HG03342 (cell line): ENCODE measurements around the gene KNCN.

ENCODE experiments used
- ATAC-seq: cut with Tn5 transposase; IDR thresholded peaks from one replicate; pipeline ENCODE4 v1.9.1; 2021; ENCODE audit warnings: mild to moderate bottlenecking, moderate library complexity; ENCODE audit not compliant: unreplicated experiment

The KNCN gene

GRCh38 chr1:46508757-46509156 lies 42.7 kb downstream of the KNCN start:
- ATAC-seq = no peak

GRCh38 chr1:46506470-46507219 lies 44.8 kb downstream of the KNCN start:
- ATAC-seq = no peak

DNA sequence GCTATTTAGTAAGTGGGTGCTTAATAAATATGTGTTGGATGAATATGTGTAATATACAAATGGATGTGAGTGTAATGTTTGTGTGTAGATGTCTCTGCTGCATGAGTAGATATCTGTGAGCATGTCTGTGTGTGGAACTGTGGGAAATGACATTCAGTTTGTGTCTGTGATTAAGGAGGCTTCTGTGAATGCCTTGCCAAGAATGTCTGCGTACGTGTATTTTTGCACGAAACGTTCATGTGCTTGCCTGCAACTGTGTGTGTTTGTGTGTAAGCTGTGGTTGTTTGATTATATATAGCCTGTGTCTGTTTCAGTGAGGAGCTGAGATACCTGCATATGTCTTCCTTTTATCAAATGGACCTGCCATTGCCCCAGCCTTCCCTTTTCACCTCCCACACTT lies 48.0 kb downstream of the KNCN start:
- no peak for ATAC-seq

- ATAC-seq = no peak
Observed at GRCh38 chr1:46501528-46501927, 49.9 kb downstream of the KNCN start.

DNA sequence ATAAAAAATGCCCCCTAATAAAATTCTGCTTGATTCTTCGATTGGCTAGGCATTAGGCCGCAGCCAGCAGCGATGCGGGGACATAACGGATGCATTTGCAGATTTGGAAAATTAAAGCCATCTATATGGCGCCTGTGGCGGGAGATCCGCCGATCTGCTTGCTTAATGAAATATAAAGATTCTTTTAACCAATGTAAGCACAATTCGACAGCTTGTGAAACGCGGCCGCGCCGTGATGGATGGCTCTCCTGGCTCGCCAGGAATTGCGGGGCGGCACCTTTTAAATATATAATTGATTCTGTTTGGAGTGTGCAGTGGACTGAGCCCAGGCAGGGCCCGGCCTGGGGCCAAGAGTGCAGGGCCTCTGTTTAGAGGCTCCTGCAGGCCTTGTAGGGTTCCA lies 53.8 kb downstream of the KNCN start:
- ATAC-seq = no peak

- no peak for ATAC-seq
Observed at GRCh38 chr1:46497020-46497419, 54.4 kb downstream of the KNCN start.

GRCh38 chr1:46496505-46496904 lies 54.9 kb downstream of the KNCN start:
- no peak for ATAC-seq

DNA sequence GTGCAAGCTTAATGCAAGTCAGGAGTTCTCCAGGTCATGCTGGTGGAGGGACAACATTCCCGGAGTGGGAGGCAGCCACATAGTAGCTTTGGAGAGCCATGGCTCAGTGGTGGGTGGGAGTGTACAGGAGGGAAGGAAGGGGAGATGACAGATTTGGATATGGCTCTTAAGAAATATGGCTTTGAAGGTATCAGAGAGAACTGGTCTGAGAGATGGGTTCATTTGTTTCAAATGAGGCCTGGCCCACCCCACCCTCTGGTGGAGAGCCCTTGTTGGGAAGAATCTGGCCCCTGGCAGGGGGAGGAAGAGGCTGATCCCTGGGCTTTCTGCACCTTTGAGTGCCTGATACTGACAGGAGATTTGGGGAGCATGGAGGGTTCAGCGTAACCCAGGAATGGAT lies 55.7 kb downstream of the KNCN start:
- ATAC-seq = no peak
